Daoy (cell line): Measurements from ENCODE around the gene RNF215. TPM values are rescaled to one million over a fixed set of nuclear protein-coding genes. Genes with fewer than 3 reads are reported as not detected.
"Not testable (repeated sequence)": the region's sequence is repeated elsewhere in the genome, so short reads cannot be mapped to it uniquely, and the experiment has no call there.

Experiments
- DNase-seq: peaks from one replicate; pipeline ENCODE4 v3.0.0-alpha.2; 2015; ENCODE audit warnings: low read depth
- total RNA-seq: library from RNA; depleted of rRNA; stranded (reverse); fragments of >200 nt; shearing (Covaris generic); gene quantifications from 2 replicates; pipeline ENCODE4 v1.2.3, GENCODE V29; 2014

The RNF215 gene
- total RNA-seq, 1 experiment from 2014 or later, result 19.2 TPM

DNA sequence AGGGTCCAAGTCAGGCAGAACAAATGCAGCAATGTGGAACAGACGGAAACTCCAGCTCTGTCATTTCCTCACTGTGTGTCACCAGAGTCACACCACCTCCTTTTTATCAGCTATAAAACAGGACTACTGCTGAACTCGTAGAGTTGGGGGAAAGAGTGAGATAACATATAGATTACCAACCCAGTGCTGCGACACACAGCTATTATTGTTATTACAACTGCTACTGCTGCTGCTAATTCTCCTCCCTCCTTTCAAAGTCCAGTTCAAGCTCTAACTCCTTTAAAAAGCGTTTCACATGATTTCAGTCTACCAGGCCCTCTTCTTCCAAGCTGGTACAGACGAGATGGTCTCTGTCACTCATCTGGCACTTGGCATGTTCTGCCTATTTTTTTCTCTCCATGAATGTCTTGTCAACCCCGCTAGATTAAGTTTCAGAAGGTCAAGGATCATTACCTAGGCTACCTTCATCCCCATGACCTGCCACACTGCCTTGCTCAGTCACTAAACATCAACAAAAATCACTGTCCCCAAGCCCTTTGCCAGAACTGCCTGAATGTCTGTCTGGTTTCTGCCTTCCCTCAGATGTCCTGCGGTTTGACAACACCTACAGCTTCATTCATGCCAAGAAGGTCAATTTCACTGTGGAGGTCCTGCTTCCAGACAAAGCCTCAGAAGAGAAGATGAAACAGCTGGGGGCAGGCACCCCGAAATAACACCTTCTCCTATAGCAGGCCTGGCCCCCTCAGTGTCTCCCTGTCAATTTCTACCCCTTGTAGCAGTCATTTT is 34.7 kb upstream of the RNF215 start:
- DNase-seq, result peak; percentile 48

GRCh38 chr22:30420347-30421125 is 33.3 kb upstream of the RNF215 start:
- peak; percentile 84 for DNase-seq

- DNase-seq, result no peak
Observed at GRCh38 chr22:30416837-30417236, 29.6 kb upstream of the RNF215 start.

DNA sequence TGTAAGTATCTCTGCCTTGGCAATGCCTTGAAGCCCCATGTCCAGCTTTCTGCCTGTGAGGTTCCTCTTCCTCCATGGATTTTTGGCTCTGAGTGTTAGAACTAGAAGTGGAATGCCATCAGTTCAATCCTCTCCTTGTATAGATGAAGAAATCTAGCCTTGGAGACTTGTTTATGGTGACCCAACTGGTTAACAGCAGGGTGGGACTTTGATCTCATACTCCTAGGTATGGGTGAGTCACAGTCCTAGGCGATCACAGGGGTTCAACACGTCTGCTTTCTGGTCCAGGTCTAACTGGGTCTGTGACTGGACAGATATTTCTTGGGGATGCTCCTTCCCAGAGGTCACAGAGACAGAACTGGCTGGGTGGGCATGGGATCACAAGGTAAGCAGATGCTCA is 29.2 kb upstream of the RNF215 start:
- DNase-seq, result no peak

- DNase-seq, result no peak
Observed at GRCh38 chr22:30414525-30415047, 27.4 kb upstream of the RNF215 start.

- no peak for DNase-seq
Observed at GRCh38 chr22:30413745-30414524, 26.7 kb upstream of the RNF215 start.

- DNase-seq, result no peak
Observed at GRCh38 chr22:30413001-30413400, 25.8 kb upstream of the RNF215 start.

- DNase-seq, result no peak
Observed at GRCh38 chr22:30411780-30412179, 24.6 kb upstream of the RNF215 start.

GRCh38 chr22:30408388-30409102 is 21.3 kb upstream of the RNF215 start:
- DNase-seq, result peak; percentile 66

DNA sequence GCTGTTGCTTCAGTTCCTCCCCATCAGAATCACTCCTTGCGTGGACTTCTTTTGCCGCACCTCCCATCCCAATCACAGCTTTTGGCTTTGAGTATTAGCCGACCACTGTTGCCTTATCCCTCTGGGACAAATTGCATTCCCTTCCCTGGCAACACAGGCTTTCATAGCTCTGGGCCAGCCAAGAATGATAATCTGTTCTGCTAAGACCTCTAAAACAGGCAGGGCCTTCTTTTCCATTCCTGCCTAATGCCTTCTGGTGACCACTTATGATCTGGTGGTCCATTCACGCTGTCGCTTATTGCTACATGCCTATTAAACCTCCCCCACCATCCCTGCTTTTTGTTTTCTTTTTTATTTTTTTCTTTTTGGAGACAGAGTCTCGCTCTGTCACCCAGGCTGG is 19.2 kb upstream of the RNF215 start:
- DNase-seq, result no peak

DNA sequence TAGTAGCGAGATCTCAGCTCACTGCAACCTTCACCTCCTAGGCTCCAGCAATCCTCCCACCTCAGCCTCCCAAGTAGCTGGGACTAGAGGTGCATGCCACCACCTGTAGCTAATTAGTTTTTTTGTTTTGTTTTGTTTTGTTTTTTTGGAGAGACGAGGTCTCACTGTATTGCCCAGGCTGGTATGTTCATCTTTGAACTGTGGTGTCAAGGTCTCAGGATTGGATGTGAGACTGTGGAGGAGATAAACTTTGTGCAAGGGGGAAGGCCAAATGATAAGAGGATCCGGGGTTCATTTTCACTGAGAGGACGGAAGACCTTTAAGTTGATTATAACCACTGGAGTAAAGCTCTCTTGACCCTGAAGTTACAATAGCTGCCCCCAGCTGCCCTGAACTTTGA is 18.5 kb upstream of the RNF215 start:
- no peak for DNase-seq

GRCh38 chr22:30404307-30404706 is 17.1 kb upstream of the RNF215 start:
- DNase-seq, result no peak

DNA sequence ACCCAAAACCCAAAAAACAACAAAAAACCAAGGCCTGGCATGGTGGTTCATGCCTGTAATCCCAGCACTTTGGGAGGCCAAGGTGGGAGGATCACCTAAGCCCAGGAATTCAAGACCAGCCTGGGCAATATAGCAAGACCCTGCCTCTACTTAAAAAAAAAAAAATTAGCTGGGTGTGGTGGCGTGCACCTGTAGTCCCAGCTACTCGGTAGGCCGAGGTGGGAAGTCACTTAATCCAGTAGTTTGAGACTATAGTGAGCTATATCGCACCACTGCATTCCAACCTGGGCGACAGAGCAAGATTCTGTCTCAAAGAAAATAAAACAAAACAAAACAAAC is 15.5 kb upstream of the RNF215 start:
- not testable (repeated sequence) for DNase-seq

DNA sequence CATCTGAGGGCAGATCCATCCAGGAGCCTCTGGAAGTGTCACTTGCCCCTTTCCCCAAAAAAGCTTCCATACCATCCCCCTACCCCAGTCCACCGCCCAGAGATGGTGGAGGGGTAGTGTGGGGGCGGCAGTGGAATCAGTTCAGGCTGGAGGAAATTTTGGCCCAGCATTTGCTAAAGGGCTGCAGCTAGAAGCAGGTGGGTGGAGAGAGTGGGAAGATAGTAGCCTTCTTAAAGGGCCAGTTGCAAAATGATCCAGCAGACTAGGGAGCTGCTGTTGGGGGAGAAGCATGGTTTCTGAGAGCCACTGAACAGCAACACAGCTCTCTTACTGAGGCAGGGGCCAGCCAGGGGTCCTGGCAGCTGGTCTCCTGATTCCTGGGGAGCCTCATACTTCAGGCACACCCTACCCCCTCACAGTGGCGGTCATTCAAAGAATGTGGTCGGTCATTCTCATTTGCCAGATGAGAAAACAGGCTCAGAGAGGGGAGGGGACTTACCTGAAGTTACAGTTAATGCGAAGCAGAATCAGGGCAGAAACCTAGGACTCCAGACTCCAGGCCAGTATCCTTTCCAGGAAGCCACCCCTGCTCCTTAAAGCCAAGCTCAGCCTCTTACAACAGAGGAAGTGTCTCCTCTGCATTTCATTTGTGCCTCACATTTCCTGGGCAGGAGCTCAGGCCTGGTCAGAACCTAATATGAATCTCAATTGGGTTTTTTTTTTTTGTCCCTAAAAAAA is 15.0 kb upstream of the RNF215 start:
- no peak for DNase-seq

DNA sequence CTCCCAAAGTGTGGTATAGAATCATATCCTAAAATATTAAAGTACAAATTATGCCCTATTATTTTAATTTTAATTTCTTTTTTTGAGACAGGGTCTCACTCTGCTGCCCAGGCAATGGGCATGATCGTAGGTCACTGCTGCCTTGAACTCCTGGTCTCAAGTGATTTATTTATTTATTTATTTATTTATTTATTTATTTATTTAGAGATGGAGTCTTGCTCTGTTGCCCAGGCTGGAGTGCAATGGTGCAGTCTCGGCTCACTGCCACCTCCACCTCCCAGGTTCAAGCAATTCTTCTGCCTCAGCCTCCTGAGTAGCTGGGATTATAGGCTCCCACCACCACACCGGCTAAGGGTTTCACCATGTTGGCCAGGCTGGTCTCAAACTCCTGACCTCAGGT is 13.8 kb upstream of the RNF215 start:
- DNase-seq, result not testable (repeated sequence)

- no peak for DNase-seq
Observed at GRCh38 chr22:30400159-30400558, 12.9 kb upstream of the RNF215 start.

DNA sequence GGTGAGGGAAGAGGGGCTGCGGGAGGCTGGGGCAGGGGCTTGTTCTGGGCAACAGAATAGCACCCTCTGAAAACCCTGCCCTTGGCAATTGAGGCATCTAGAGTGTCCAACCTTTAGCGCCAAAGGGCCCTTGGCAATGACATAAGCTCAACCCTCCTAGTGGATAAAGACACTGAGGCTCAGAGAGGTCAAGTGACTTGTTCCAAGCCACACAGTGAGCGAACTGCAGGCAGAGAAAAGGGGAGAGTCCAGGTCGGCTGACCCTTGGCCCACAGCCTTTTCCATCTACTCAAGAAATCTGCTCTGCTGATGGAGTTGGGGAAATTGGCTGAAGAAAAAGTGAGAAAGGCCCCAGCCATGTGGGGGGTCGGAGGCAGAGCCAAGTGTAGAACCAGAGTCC is 12.5 kb upstream of the RNF215 start:
- no peak for DNase-seq

DNA sequence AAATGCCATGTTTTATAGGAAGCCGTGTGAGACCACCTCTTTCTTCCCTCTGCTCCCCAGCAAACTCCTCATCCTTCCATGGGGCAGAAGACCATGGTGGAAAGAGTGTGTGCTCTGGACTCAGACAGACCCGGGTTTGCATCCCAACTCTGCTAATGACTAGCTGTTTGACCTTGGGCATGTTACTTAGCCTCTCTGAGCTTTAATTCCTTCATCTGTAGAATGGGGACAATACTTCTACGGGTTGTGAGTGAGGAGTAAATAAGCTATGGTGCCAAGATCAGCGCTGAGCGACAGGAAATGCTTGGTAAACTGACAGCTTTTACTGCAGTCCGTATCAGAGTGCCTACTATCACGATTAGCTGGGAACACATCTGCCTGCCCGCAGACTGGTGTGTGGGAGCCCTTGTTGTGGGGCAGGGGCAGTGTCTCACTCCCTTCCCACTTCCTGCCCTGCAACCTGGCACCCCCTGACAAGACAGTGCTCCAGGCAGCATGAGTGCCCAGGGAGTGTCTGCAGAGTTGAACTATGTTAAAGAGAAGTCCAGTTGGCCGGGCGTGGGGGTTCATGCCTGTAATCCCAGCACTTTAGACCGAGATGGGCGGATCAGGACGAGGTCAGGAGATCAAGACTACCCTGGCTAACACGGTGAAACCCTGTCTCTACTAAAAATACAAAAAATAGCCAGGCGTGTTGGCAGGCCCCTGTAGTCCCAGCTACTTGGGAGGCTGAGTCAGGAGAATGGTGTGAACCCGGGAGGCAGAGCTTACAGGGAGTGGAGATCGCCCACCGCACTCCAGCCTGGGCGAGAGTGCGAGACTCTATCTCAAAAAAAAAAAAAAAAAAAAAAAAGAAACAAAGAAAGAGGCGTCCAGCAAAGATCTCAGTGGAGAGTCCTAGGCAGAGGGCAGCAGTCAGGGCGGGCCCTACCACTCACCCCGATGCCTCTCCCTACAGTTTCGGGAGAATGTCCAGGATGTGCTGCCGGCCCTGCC is 11.8 kb upstream of the RNF215 start:
- peak; percentile 35 for DNase-seq
